Panc1 (cell line): ENCODE data around the gene LRBA.

Experiments
- POLR2AphosphoS5 ChIP-seq: IDR thresholded peaks from 2 replicates; pipeline ENCODE4 v1.6.1; 2012; ENCODE audit warnings: mild to moderate bottlenecking, low read depth, low read length, moderate library complexity
- TCF7L2 ChIP-seq: IDR thresholded peaks from 2 replicates; pipeline ENCODE4 v1.6.1; 2011; ENCODE audit warnings: mild to moderate bottlenecking, low read depth, low read length, inconsistent platforms
- TF ChIP-seq, protein P1 (sequence below): fragments of 450-650 bp; IDR thresholded peaks from 2 replicates; pipeline ENCODE4 v1.5.1; 2017; ENCODE audit warnings: mild to moderate bottlenecking
- TF ChIP-seq, protein P2 (sequence below), 2 experiments: IDR thresholded peaks; 2 replicates each; pipeline ENCODE4 v1.6.1; 2011 to 2012; ENCODE audit warnings: low read depth in 2 of 2, control low read depth in 1 of 2, low read length in 1 of 2, mild to moderate bottlenecking in 1 of 2, moderate library complexity in 1 of 2; ENCODE audit not compliant: insufficient read depth in 1 of 2

GRCh38 chr4:150662686-150663085 lies 352.4 kb downstream of the LRBA start:
- TF ChIP-seq, protein P1, sequence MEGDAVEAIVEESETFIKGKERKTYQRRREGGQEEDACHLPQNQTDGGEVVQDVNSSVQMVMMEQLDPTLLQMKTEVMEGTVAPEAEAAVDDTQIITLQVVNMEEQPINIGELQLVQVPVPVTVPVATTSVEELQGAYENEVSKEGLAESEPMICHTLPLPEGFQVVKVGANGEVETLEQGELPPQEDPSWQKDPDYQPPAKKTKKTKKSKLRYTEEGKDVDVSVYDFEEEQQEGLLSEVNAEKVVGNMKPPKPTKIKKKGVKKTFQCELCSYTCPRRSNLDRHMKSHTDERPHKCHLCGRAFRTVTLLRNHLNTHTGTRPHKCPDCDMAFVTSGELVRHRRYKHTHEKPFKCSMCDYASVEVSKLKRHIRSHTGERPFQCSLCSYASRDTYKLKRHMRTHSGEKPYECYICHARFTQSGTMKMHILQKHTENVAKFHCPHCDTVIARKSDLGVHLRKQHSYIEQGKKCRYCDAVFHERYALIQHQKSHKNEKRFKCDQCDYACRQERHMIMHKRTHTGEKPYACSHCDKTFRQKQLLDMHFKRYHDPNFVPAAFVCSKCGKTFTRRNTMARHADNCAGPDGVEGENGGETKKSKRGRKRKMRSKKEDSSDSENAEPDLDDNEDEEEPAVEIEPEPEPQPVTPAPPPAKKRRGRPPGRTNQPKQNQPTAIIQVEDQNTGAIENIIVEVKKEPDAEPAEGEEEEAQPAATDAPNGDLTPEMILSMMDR: no peak
- TF ChIP-seq, protein P2, sequence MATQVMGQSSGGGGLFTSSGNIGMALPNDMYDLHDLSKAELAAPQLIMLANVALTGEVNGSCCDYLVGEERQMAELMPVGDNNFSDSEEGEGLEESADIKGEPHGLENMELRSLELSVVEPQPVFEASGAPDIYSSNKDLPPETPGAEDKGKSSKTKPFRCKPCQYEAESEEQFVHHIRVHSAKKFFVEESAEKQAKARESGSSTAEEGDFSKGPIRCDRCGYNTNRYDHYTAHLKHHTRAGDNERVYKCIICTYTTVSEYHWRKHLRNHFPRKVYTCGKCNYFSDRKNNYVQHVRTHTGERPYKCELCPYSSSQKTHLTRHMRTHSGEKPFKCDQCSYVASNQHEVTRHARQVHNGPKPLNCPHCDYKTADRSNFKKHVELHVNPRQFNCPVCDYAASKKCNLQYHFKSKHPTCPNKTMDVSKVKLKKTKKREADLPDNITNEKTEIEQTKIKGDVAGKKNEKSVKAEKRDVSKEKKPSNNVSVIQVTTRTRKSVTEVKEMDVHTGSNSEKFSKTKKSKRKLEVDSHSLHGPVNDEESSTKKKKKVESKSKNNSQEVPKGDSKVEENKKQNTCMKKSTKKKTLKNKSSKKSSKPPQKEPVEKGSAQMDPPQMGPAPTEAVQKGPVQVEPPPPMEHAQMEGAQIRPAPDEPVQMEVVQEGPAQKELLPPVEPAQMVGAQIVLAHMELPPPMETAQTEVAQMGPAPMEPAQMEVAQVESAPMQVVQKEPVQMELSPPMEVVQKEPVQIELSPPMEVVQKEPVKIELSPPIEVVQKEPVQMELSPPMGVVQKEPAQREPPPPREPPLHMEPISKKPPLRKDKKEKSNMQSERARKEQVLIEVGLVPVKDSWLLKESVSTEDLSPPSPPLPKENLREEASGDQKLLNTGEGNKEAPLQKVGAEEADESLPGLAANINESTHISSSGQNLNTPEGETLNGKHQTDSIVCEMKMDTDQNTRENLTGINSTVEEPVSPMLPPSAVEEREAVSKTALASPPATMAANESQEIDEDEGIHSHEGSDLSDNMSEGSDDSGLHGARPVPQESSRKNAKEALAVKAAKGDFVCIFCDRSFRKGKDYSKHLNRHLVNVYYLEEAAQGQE (IDR thresholded peaks at IDR 0.05; ENCODE audit: insufficient read depth in 1 of 2, low read depth in 2 of 2, low read length in 1 of 2): no peak
- TF ChIP-seq POLR2AphosphoS5 (no peak), TCF7L2 (no peak)
